ENCODE data around the gene FYN. TPM values are rescaled to one million over a fixed set of nuclear protein-coding genes. Genes with fewer than 3 reads are reported as not detected.

FYN gene
- total and polyA plus RNA-seq, 2 of the 13 experiments (the other 11 are each of a cell fraction or from before 2014, with no cell fraction given), result 15.5 to 24.6 TPM

DNA sequence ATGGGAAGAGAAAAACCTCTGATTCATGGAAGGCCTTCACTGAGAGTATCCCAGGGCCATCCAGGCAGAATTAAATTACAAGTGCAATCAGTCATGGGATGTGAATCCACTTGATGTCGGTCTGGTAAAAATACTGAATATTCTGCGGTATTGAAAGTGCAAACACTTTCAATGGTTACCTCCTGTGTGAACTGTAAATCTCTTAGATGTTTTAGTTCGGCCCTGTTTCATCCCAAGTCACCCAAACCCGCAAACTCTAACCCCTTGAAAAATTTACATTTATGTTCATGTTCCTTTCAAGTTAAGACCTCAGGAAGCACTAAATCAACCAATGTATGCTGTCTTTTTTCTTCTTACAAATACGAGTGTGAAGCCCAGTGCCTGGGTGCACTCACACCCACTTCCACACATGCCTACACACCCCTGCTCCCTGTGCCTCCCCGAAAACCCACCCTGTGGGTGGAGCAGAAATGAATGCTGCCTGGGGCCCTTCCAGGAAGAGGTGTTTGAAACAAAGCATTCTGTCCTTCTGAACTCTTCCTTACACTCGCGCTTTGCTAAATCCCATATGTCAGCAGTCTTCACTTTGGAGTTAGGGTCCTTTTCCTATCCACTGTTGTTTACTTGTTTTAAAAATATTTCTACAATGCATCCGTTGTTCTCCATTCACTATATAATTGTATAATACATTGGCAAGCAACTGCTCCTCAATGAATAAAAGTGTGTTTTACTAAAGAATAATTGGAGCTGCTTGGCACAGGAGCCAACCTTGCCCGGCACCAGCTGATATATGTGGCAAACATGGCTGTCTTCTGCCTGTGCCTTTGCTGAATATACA lies 62.7 kb downstream of the FYN start:
- CTCF ChIA-PET (ENCODE audit: low intra/inter-chr PET ratio, low total read pairs), result no interaction called here

DNA sequence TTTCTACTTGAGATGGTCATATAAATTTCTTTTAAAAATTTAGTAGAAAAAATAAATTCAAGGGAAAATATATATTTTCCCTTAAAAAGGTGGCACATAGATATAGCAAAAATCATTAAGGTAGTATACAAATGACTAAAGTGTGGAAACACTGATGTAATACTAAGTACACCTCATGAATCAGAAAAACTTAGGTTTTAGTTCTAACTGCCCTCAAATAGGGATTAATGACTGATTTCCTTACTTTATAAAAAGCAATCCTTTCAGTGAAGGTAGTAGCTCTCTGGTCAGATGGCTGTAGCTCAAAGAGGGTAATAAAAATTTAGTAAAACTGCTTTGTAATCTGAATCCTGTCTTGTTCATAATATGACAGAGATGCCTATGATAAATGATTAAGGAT lies 63.5 kb downstream of the FYN start:
- H2AFZ ChIP-seq (ENCODE audit: low read length), result no peak overlapping the region
- no peaks in the 10 kb centered on the region for H3K9me3 ChIP-seq (ENCODE audit: low read length)
- no peaks in the 10 kb centered on the region for H3K36me3 ChIP-seq (replicated peaks in 1 of 2; ENCODE audit: control insufficient read depth in 1 of 2, insufficient read depth in 2 of 2, low read length in 2 of 2)
- H3K4me1 ChIP-seq (ENCODE audit: insufficient read depth, low read length), result no peaks in the 10 kb centered on the region
- no peak overlapping the region for H3K4me3 ChIP-seq (replicated peaks in 1 of 3; ENCODE audit: insufficient read depth in 1 of 3, low read depth in 2 of 3, low read length in 3 of 3)
- BruUV-seq (replicated peaks), result no TSS peak
- no peaks in the 10 kb centered on the region for H3K79me2 ChIP-seq (ENCODE audit: insufficient read depth, low read length)
- intact Hi-C loops (cut with micrococcal nuclease; ENCODE audit: unreplicated experiment) (no loop called here), in situ Hi-C loops (cut with HindIII; ENCODE audit: extremely low pct_ligation_motif_present, low pct_unique_long_range_greater_than_20kb) (no loop called here)
- H3K9ac ChIP-seq (ENCODE audit: insufficient read depth, low read depth, low read length), result no peak overlapping the region
- H4K20me1 ChIP-seq (ENCODE audit: insufficient read depth, low read length), result no peaks in the 10 kb centered on the region
- no peak overlapping the region for H3K4me2 ChIP-seq (ENCODE audit: low read depth, low read length)
- ATAC-seq (no peak), DNase-seq (ENCODE audit: low spot score) (no peak), FAIRE-seq (no peak)
- no peaks in the 10 kb centered on the region for H3K27me3 ChIP-seq (ENCODE audit: control insufficient read depth in 1 of 2, insufficient read depth in 2 of 2, low read length in 2 of 2)
- ChIA-PET POLR2A (no interaction called here), CTCF (ENCODE audit: low intra/inter-chr PET ratio, low total read pairs) (no interaction called here)
- no peak overlapping the region for H3K27ac ChIP-seq (ENCODE audit: extremely low read length, insufficient read depth, low read length)
- TF ChIP-seq, protein P1, sequence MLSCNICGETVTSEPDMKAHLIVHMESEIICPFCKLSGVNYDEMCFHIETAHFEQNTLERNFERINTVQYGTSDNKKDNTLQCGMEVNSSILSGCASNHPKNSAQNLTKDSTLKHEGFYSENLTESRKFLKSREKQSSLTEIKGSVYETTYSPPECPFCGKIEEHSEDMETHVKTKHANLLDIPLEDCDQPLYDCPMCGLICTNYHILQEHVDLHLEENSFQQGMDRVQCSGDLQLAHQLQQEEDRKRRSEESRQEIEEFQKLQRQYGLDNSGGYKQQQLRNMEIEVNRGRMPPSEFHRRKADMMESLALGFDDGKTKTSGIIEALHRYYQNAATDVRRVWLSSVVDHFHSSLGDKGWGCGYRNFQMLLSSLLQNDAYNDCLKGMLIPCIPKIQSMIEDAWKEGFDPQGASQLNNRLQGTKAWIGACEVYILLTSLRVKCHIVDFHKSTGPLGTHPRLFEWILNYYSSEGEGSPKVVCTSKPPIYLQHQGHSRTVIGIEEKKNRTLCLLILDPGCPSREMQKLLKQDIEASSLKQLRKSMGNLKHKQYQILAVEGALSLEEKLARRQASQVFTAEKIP (CRISPR knock-in tag; IDR thresholded peaks at IDR 0.05; ENCODE audit: borderline replicate concordance), result no peak
- no peak for TF ChIP-seq ZKSCAN1 (IDR thresholded peaks at IDR 0.05; ENCODE audit: low read length)
- no peak for TF ChIP-seq ZNF567 (CRISPR knock-in tag; IDR thresholded peaks at IDR 0.05; ENCODE audit: borderline replicate concordance)
- TF ChIP-seq SALL2 (CRISPR knock-in tag; IDR thresholded peaks at IDR 0.05), result no peak
- TF ChIP-seq, protein P2, sequence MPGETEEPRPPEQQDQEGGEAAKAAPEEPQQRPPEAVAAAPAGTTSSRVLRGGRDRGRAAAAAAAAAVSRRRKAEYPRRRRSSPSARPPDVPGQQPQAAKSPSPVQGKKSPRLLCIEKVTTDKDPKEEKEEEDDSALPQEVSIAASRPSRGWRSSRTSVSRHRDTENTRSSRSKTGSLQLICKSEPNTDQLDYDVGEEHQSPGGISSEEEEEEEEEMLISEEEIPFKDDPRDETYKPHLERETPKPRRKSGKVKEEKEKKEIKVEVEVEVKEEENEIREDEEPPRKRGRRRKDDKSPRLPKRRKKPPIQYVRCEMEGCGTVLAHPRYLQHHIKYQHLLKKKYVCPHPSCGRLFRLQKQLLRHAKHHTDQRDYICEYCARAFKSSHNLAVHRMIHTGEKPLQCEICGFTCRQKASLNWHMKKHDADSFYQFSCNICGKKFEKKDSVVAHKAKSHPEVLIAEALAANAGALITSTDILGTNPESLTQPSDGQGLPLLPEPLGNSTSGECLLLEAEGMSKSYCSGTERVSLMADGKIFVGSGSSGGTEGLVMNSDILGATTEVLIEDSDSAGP (CRISPR knock-in tag; IDR thresholded peaks at IDR 0.05; ENCODE audit: borderline replicate concordance), result no peak
- no peak for TF ChIP-seq ZNF263 (CRISPR knock-in tag; IDR thresholded peaks at IDR 0.05)
- no peak for TF ChIP-seq HDAC2 (CRISPR knock-in tag; IDR thresholded peaks at IDR 0.05)
- no peak for TF ChIP-seq ZNF20 (CRISPR knock-in tag; IDR thresholded peaks at IDR 0.05)
- no peak for TF ChIP-seq ZC3H13 (CRISPR knock-in tag; IDR thresholded peaks at IDR 0.05)

More for the DNA sequence above, 62.7 kb downstream of the FYN start:
- H3K36me3 ChIP-seq (replicated peaks in 1 of 2; ENCODE audit: control insufficient read depth in 1 of 2, insufficient read depth in 2 of 2, low read length in 2 of 2), result no peaks in the 10 kb centered on the region
- no peak for DNase-seq (ENCODE audit: low spot score)
- no peaks in the 10 kb centered on the region for H3K9me3 ChIP-seq (ENCODE audit: low read length)
- in situ Hi-C loops (cut with HindIII; ENCODE audit: extremely low pct_ligation_motif_present, low pct_unique_long_range_greater_than_20kb), result no loop called here
- no peak for FAIRE-seq
- H3K4me2 ChIP-seq (ENCODE audit: low read depth, low read length), result no peak overlapping the region
- H3K4me3 ChIP-seq (replicated peaks in 1 of 3; ENCODE audit: insufficient read depth in 1 of 3, low read depth in 2 of 3, low read length in 3 of 3), result no peak overlapping the region
- H2AFZ ChIP-seq (ENCODE audit: low read length), result no peak overlapping the region
- POLR2A ChIA-PET, result no interaction called here
- H3K27ac ChIP-seq (ENCODE audit: extremely low read length, insufficient read depth, low read length), result no peak overlapping the region
- no TSS peak for BruUV-seq (replicated peaks)
- H3K27me3 ChIP-seq (ENCODE audit: control insufficient read depth in 1 of 2, insufficient read depth in 2 of 2, low read length in 2 of 2), result no peaks in the 10 kb centered on the region
- TF ChIP-seq MAFF (IDR thresholded peaks at IDR 0.05; ENCODE audit: low read depth, low read length), result peak; percentile 57
- peak; percentile 61 to 86 for TF ChIP-seq MAFK (conservative IDR thresholded peaks at IDR 0.05 in 1 of 2, IDR thresholded peaks at IDR 0.05 in 1 of 2; ENCODE audit: low read length in 2 of 2)
- TF ChIP-seq ZSCAN12 (CRISPR knock-in tag; IDR thresholded peaks at IDR 0.05), result no peak
- no peaks in the 10 kb centered on the region for H3K79me2 ChIP-seq (ENCODE audit: insufficient read depth, low read length)
- WGBS (ENCODE audit: low lambda C conversion rate), result 82% methylated on average over 10 of the region's 10 CpGs
- no peak for ATAC-seq
- H3K4me1 ChIP-seq (ENCODE audit: insufficient read depth, low read length), result no peaks in the 10 kb centered on the region
- H4K20me1 ChIP-seq (ENCODE audit: insufficient read depth, low read length), result no peaks in the 10 kb centered on the region
- H3K9ac ChIP-seq (ENCODE audit: insufficient read depth, low read depth, low read length), result no peak overlapping the region
- intact Hi-C loops (cut with micrococcal nuclease; ENCODE audit: unreplicated experiment), result no loop called here

Data from HepG2 (cell line).